HG03571 (cell line): Measurements from ENCODE around the gene CYP26C1.

Experiments
- ATAC-seq: cut with Tn5 transposase; IDR thresholded peaks from one replicate; pipeline ENCODE4 v1.9.1; 2021; ENCODE audit not compliant: unreplicated experiment

The CYP26C1 gene, protein sequence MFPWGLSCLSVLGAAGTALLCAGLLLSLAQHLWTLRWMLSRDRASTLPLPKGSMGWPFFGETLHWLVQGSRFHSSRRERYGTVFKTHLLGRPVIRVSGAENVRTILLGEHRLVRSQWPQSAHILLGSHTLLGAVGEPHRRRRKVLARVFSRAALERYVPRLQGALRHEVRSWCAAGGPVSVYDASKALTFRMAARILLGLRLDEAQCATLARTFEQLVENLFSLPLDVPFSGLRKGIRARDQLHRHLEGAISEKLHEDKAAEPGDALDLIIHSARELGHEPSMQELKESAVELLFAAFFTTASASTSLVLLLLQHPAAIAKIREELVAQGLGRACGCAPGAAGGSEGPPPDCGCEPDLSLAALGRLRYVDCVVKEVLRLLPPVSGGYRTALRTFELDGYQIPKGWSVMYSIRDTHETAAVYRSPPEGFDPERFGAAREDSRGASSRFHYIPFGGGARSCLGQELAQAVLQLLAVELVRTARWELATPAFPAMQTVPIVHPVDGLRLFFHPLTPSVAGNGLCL

DNA sequence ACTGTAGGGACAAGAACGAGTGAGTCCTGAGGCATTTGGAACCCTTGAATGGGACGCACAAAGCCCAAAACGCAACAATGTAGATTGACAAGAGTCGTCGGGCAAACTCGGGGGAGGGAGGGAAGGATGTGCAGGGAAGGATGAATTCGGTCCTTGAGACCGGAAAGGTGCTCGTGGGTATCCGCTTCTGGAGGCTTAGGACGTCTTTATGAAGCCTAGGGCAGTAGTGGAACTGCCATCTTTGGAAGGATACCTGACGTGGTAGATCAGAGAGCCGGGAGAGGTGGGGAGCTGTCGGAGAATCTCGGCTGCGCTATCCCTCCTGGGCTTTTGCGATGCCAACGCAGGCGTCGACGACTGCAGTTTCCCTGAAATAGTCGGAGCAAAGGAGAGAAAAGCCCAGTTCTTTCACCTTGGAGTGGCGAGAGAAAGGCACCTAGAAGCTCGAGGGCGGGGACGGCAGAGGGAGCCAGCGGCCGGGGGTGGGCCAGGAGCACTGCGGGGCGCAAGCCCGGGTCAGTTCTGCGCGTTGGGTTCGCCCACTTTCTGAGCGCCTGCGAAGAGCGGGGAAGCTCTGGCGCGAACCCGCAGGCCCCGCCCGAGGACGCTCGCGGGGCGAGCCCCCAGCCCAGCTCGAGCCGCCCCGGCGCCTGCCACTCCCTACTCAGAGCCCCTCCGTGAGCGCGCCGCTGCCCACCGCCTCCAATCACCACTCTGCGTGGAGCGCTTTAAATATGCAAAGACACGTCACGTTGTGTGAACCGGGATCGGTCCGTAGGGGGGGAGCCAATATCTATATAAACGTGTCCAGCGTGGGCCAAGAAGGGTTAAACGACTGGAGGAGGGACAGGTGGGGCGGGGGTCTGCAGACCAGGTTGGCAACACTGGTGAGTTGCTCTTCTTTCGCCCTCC lies at the start of gene CYP26C1:
TSS of gene CYP26C1 (plus strand) at position 824 of the 912 bp plus-strand sequence. CDS start 466 bp downstream, outside the sequence.
- no peak for ATAC-seq

- no peak for ATAC-seq
Observed at GRCh38 chr10:93015722-93016121, 44.9 kb upstream of the CYP26C1 start.

GRCh38 chr10:93023013-93023650 lies 37.5 kb upstream of the CYP26C1 start:
- no peak for ATAC-seq

DNA sequence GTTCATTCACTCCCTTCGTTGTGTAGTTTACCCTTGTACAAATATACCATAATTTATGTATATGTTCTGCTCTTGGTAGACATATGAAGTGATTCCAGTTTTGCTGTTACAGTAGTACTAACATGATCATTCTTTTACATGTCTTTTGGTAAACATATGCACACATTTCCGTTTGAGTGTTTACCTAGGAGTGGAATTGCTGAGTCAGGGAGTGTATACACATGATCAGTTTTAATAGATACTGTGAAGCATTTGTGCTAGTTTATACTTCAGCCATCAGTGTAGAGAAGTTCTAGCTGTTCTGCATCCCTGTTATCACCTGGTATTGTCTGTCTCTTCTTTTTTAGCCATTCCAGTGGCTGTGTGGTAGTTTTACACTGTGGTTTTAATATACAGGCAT lies 34.5 kb upstream of the CYP26C1 start:
- ATAC-seq: no peak

DNA sequence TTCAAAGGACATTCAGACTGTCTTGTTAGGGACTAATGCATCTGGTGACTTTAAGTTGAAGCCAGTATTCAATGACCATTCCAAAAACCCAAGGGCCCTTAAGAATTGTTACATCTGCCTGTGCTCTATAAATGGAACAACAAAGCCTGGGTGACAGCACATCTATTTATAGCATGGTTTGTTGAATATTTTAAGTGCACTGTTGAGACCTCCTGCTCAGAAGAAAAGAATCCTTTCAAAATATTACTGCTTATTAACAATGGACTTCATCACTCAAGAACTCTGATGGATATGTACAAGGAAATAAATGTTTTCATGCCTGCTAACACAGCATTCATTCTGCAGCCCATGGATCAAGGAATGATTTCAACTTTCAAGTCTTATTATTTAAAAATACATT lies 33.1 kb upstream of the CYP26C1 start:
- no peak for ATAC-seq

- ATAC-seq: no peak
Observed at GRCh38 chr10:93028883-93029282, 31.7 kb upstream of the CYP26C1 start.

GRCh38 chr10:93030409-93030808 lies 30.2 kb upstream of the CYP26C1 start:
- no peak for ATAC-seq

DNA sequence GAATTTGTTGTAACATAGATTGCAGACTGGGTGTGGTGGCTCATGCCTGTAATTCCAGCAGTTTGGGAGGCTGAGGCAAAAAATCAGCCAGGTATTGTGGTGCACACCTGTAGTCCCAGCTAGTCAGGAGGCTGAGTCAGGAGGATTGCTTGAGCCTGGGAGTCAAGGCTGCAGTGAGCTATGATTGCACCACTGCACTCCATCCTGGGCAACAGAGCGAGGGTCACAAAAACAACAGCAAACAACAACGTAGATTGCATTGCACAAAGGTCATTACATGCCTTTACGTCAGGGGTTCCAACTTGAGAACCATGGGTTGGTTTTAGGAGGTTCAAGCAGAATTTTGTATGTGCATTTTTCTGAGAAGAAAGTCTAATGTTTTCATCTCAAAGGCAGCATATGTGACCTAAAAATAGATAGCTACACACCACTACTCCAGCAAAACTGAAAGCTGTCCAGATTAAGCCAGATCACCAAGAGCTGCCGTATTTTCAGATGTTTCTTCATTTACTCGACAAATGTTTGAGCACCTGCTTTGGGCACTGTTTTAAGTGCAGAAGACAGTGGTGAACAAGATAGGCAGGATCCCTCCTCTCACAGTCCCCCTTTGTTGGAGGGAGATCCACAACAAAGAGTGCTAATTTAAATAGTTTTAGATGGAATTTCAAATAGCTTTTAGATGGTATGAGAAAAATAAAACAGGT lies 28.3 kb upstream of the CYP26C1 start:
- no peak for ATAC-seq

GRCh38 chr10:93032809-93033137 lies 27.8 kb upstream of the CYP26C1 start:
- no peak for ATAC-seq

GRCh38 chr10:93034426-93034825 lies 26.2 kb upstream of the CYP26C1 start:
- no peak for ATAC-seq

DNA sequence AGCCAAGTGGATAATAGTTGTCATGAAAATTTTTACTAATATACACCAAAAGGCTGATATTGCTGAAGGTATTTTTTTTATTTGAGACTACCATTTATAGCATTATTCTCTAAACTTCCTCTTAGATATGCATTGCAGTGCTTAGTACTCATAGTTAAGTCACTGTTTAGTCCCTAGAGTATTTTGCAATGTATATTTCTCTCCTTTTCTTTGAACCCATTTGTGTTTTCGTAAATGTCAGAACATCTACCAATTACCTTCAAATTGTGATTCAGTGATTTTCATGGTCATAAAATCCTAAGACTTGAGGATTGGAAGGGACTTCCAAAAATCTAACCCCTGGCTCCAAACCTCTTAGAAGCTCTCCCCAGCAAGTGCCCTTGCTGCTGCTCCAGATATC lies 21.5 kb upstream of the CYP26C1 start:
- no peak for ATAC-seq

DNA sequence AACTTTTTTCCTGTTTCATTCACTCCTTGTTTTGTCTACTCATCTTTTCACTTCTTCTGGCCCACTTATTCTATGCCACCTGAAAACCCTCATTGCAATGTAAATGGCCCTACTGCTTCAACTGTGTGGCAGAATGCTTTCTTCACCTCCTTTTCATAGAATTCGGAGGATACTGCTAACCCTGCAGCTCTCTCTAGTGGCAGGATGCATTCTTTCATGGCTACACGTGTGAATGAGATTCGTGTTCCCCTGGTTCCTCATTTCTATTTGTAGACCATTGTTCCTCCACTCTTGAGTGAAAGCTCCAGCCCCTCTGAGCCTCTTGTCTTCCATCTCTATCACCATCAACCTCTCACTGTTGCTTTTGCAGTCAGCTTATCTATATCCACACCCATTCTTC lies 20.9 kb upstream of the CYP26C1 start:
- no peak for ATAC-seq

- ATAC-seq: no peak
Observed at GRCh38 chr10:93054486-93054885, 6.1 kb upstream of the CYP26C1 start.

DNA sequence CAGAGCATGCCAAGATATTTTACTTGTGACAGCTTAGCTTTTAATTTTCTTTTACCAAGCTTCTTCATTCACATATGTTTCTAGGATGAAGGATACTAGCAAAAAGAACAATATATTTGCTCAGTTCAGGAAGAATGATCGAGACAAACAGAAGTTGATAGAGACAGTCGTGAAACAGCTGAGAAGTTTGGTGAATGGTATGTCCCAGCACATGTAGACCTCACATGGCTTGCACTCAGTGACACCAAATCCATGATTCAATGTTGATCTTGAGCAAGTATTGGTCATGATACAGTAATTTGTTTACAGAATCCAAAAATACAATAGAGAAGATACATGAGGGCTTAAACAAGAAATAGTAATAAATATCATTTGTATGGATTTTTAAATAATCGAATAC lies 2.5 kb upstream of the CYP26C1 start:
- no peak for ATAC-seq

GRCh38 chr10:93060887-93061593 lies 442 bp downstream of the CYP26C1 start:
- ATAC-seq: no peak

GRCh38 chr10:93061594-93062513 lies 1.3 kb downstream of the CYP26C1 start:
- ATAC-seq: no peak

DNA sequence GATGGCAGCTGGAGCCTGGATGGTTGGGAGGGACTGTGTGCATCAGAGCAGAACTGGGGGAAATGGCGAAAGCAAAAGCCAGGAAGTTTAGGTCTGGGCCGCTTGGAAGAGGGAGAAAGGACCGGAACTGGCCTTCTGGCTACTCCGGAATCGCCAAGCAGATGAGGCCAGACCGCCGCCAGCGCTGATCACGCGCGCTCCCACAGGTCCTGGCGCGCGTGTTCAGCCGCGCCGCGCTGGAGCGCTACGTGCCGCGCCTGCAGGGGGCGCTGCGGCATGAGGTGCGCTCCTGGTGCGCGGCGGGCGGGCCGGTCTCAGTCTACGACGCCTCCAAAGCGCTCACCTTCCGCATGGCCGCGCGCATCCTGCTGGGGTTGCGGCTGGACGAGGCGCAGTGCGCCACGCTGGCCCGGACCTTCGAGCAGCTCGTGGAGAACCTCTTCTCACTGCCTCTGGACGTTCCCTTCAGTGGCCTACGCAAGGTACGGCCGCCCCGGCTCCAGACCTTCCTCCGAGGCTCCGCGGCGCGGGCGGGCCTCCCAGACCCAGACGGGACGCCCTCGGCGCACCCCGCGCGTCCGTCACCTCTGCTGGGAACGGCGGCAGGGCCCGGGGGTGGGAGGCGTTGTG lies 2.0 kb downstream of the CYP26C1 start:
- ATAC-seq: no peak

GRCh38 chr10:93063144-93063976 lies 2.8 kb downstream of the CYP26C1 start:
- ATAC-seq: no peak
